Neural cell (in vitro differentiated cells): ENCODE measurements around the gene NCF2. TPM values are rescaled to one million over a fixed set of nuclear protein-coding genes. Genes with fewer than 3 reads are reported as not detected.
A peak's percentile ranks its signal among the peaks of the same experiment; 100 is the strongest.

Source experiments
- H2AFZ ChIP-seq: fragments of 200-600, 300-800 bp; sonication (generic), shearing (Covaris generic); 2 replicates; pipeline ENCODE4 v1.6.0; 2014; ENCODE audit warnings: low read depth, mild to moderate bottlenecking, antibody characterized with exemption, low read length, moderate library complexity
- H3F3A ChIP-seq: fragments of 200-600 bp; shearing (Covaris generic); 2 replicates; pipeline ENCODE4 v1.6.1; 2016; ENCODE audit warnings: mild to moderate bottlenecking, moderate library complexity, mixed read lengths, antibody characterized with exemption, low read length; ENCODE audit not compliant: insufficient read depth, poor library complexity, severe bottlenecking
- H3K27ac ChIP-seq: fragments of 200-600, 300-800 bp; sonication (generic), shearing (Covaris generic); 2 replicates; pipeline ENCODE4 v1.5.1; 2014; ENCODE audit warnings: mild to moderate bottlenecking, low read length, moderate library complexity
- H3K27me3 ChIP-seq: fragments of 300-800, 200-600 bp; sonication (generic), shearing (Covaris generic); 2 replicates; pipeline ENCODE4 v1.6.0; 2014; ENCODE audit warnings: mild to moderate bottlenecking, low read depth, low read length, moderate library complexity; ENCODE audit not compliant: insufficient read depth
- H3K36me3 ChIP-seq: fragments of 300-800, 200-600 bp; sonication (generic), shearing (Covaris generic); 2 replicates; pipeline ENCODE4 v1.5.1; 2014; ENCODE audit warnings: mild to moderate bottlenecking, antibody characterized with exemption, low read length, moderate library complexity; ENCODE audit not compliant: insufficient read depth
- H3K4me2 ChIP-seq: fragments of 300-800, 200-600 bp; sonication (generic), shearing (Covaris generic); 2 replicates; pipeline ENCODE4 v1.6.0; 2014; ENCODE audit warnings: mild to moderate bottlenecking, low read length
- H3K4me3 ChIP-seq: fragments of 300-800, 200-600 bp; sonication (generic), shearing (Covaris generic); 2 replicates; pipeline ENCODE4 v1.5.1; 2014; ENCODE audit warnings: mild to moderate bottlenecking, low read length, moderate library complexity
- H3K79me2 ChIP-seq: fragments of 200-600 bp; shearing (Covaris generic); replicated peaks from 2 replicates; pipeline ENCODE4 v1.6.0; 2014; ENCODE audit warnings: mild to moderate bottlenecking, low read length, moderate library complexity; ENCODE audit not compliant: insufficient read depth
- H3K9ac ChIP-seq: fragments of 300-800, 200-600 bp; sonication (generic), shearing (Covaris generic); 2 replicates; pipeline ENCODE4 v1.6.1; 2016; ENCODE audit warnings: mild to moderate bottlenecking, low read length, mixed read lengths
- H3K9me2 ChIP-seq: fragments of 200-600 bp; shearing (Covaris generic); 2 replicates; pipeline ENCODE4 v1.6.1; 2016; ENCODE audit warnings: mild to moderate bottlenecking, low read length, mixed read lengths; ENCODE audit not compliant: insufficient read depth
- H3K9me3 ChIP-seq: fragments of 200-600, 300-800 bp; sonication (generic), shearing (Covaris generic); 2 replicates; pipeline ENCODE4 v1.6.1; 2016; ENCODE audit warnings: mild to moderate bottlenecking, mixed run types, low read length, moderate library complexity, mixed read lengths
- H4K20me1 ChIP-seq: fragments of 200-600 bp; shearing (Covaris generic); 2 replicates; pipeline ENCODE4 v1.6.1; 2016; ENCODE audit warnings: mild to moderate bottlenecking, mixed run types; ENCODE audit not compliant: insufficient read depth
- CTCF ChIP-seq: fragments of 450-650 bp; IDR thresholded peaks from 2 replicates; pipeline ENCODE4 v1.5.1; 2014; ENCODE audit warnings: antibody characterized with exemption, mild to moderate bottlenecking, moderate library complexity; ENCODE audit not compliant: poor library complexity, severe bottlenecking
- EP300 ChIP-seq: fragments of 450-650 bp; conservative IDR thresholded peaks from 2 replicates; pipeline ENCODE4 v1.6.1; 2014; ENCODE audit warnings: antibody characterized with exemption, mild to moderate bottlenecking, moderate library complexity; ENCODE audit not compliant: poor library complexity, severe bottlenecking
- EZH2 ChIP-seq: fragments of 200-600, 300-800 bp; shearing (Covaris generic), sonication (generic); IDR thresholded peaks from 2 replicates; pipeline ENCODE4 v1.6.1; 2014; ENCODE audit warnings: antibody characterized with exemption, low read length, borderline replicate concordance, mild to moderate bottlenecking; ENCODE audit not compliant: insufficient read depth, poor library complexity, severe bottlenecking
- MXI1 ChIP-seq: fragments of 450-650 bp; conservative IDR thresholded peaks from 2 replicates; pipeline ENCODE4 v1.6.1; 2014; ENCODE audit warnings: antibody characterized with exemption, mild to moderate bottlenecking; ENCODE audit not compliant: poor library complexity, severe bottlenecking
- POLR2AphosphoS5 ChIP-seq: IDR thresholded peaks from 2 replicates; pipeline ENCODE4 v1.6.1; 2012
- RAD21 ChIP-seq: fragments of 450-650 bp; conservative IDR thresholded peaks from 2 replicates; pipeline ENCODE4 v1.6.1; 2014; ENCODE audit warnings: antibody characterized with exemption, mild to moderate bottlenecking, moderate library complexity
- REST ChIP-seq: IDR thresholded peaks from 2 replicates; pipeline ENCODE4 v1.6.1; 2012; ENCODE audit warnings: borderline replicate concordance
- SMC3 ChIP-seq: fragments of 450-650 bp; conservative IDR thresholded peaks from 2 replicates; pipeline ENCODE4 v1.6.1; 2014; ENCODE audit warnings: antibody characterized with exemption, mild to moderate bottlenecking, moderate library complexity; ENCODE audit not compliant: poor library complexity
- TAF1 ChIP-seq: IDR thresholded peaks from 2 replicates; pipeline ENCODE4 v1.6.1; 2012; ENCODE audit warnings: low read depth
- polyA minus RNA-seq: library from RNA; depleted of rRNA, polyadenylated mRNA; stranded (reverse); fragments of >200 nt; gene quantifications from 2 replicates; pipeline ENCODE4 v1.2.3, GENCODE V29; 2014
- polyA plus RNA-seq: library from polyadenylated mRNA; depleted of rRNA; stranded (reverse); fragments of >200 nt; gene quantifications from 2 replicates; pipeline ENCODE4 v1.2.3, GENCODE V29; 2014

The NCF2 gene
- polyA plus RNA-seq, result not detected in 2 replicates
- 0.24 TPM in 1 of 2 replicates, not detected in the other for polyA minus RNA-seq

- H3F3A ChIP-seq, result no peaks in the 10 kb centered on the region
- no peak within 1 kb of the TSS for H3K4me2 ChIP-seq
- no peaks in the 10 kb centered on the region for H3K27me3 ChIP-seq
- H2AFZ ChIP-seq, result no peak within 1 kb of the TSS
- no peaks in the 10 kb centered on the region for H3K9me3 ChIP-seq
- no peak within 1 kb of the TSS for H3K4me3 ChIP-seq
- H4K20me1 ChIP-seq, result no peaks in the 10 kb centered on the region
- H3K9ac ChIP-seq, result no peak within 1 kb of the TSS
- no peaks in the 10 kb centered on the region for H3K79me2 ChIP-seq
- H3K27ac ChIP-seq, result no peak within 1 kb of the TSS
- no peaks in the 10 kb centered on the region for H3K36me3 ChIP-seq
- H3K9me2 ChIP-seq, result no peaks in the 10 kb centered on the region
- TF ChIP-seq POLR2AphosphoS5 (no peak), REST (no peak), CTCF (no peak), EP300 (no peak), RAD21 (no peak), TAF1 (no peak), SMC3 (no peak), EZH2 (no peak), MXI1 (no peak)
Measured at GRCh38 chr1:183590244-183591191, at the start of gene NCF2. NCF2 (minus strand) TSS chr1:183590459; CDS start chr1:183590329, 130 bp downstream.

- Histone ChIP-seq H4K20me1 (no peaks in the 10 kb centered on the region), H3K4me3 (peak overlapping the region; percentile 82), H3F3A (no peaks in the 10 kb centered on the region), H3K79me2 (peaks cover 57% of the 10 kb centered on the region), H3K36me3 (no peaks in the 10 kb centered on the region), H3K27me3 (no peaks in the 10 kb centered on the region), H3K4me2 (peak overlapping the region; percentile 63), H2AFZ (no peak overlapping the region), H3K9ac (no peak overlapping the region), H3K9me3 (no peaks in the 10 kb centered on the region), H3K9me2 (no peaks in the 10 kb centered on the region), H3K27ac (no peak overlapping the region)
- TF ChIP-seq CTCF (no peak), TAF1 (no peak)
Measured at GRCh38 chr1:183638649-183639387, 48.6 kb upstream of the NCF2 start.
